Measurements from ENCODE around the gene RGS6.

The RGS6 gene

DNA sequence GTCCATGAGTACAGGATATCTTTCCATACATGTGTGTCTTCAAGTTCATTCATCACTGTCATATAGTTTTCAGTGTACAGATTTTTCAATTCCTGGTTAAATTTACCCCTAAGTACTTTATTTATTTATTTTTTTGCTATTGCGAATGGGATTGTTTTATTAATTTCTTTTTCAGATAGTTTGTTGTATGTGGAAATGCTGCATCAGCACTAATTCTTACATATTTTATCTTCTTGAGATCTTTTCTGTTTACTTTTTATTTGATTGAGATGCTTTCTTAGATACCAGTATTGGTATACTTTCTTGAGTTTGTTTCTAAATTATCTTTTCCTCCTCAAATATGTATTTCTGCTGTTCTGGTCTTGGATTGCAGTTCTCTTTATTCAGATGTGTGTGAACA is 148.9 kb downstream of the RGS6 start:
- DNase-seq (ENCODE audit: low read depth): no peak

DNA sequence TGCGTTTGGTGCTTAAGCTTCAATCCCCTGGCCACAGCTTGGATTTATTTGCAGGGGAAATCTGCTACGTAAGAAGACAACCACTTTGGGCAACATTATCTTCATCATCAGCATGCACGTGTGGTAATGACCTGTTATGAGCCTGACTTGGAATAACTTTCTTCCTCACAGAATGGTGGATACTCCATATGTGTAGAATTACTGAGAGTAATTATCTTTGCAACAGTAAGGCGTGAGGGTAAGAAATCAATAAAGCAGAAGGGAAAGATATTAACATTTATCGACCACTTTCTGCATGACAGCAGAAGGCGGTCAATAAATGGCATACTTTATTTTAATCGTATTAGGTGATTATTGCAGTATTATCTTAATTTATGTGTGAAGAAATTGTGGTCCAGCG is 152.7 kb downstream of the RGS6 start:
- DNase-seq (ENCODE audit: low read depth): no peak

DNA sequence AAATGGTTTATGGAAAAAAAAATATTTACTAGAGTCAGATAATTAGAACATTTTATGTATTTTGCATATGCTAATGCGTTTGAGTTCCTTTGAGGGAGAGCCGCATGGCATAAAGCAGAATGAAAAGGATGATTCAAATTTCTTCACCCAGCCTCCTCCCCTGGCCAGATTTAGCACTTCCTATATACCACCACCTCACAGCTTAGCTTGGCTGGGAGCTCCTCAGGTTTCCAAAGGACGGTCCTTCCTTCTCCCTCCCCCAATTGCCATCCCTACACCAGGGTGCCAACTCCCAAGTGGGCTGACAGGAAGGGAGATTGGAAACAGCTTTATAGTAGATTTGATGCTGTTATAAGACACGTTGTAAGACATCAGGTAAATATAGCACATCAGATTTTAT is 157.4 kb downstream of the RGS6 start:
- no peak for DNase-seq (ENCODE audit: low read depth)

DNA sequence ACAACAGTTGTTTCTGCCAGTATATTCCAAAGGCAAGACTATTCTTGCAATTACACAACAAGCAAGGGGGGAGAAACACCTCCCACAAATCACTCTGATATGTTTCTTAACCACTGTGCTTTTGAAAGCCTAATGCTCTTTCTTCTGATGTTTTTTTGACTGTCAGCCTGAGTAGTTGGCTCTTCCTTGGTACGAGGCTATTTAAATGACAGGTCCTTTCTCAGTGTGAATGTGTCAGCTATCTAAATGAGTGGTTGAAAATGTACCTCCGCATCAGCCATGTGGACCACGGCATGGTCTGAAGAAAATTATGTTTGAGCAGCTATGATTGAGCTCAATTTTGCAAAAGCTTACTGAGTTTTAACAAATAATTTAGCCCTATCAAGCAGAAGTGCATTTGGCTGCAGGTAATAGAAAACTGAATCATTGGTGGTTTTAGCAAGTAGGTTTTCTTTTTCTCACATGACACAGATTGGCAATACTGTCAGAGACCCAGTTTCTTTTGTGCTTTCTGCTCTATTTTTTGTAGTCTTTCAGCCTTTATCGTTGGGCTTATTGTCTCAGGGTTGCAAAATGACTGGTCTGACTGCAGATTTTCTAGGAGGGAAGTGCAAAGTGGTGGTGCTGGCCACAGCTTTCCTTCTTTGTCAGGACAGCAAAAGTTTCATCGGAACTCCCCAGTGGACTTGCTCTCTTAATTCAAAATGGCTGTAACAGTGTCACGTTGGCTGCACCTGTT is 162.8 kb downstream of the RGS6 start:
- DNase-seq (ENCODE audit: low read depth): no peak

DNA sequence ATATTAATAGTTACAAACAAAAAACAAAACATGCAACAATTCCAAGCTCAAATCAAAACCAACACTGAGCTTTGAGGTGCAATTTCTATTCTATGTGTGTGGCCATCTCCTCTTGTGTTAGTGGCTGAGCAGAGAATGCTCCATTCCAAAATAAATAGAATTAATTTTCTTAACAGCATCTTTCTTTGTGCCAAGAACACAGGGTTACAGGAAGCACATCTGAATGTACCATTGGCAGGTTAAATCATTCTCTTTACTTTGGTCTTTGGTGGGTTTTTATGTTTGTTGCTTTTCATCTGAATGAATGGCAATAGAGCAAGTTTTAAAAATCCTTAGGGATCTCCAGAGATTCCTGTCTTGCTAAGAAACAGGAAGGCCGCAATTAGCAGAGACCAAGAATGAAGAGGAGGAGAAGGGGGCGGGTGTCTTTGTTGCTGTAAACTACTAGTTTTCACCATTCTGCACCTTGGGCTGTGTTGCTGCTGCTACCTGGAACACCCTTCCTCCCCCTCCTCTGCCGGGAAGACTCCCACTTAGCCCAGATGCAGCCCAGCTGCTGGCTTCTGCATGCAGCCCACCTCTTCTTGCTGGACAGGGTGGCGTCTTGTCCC is 165.0 kb downstream of the RGS6 start:
- DNase-seq (ENCODE audit: low read depth): no peak

DNA sequence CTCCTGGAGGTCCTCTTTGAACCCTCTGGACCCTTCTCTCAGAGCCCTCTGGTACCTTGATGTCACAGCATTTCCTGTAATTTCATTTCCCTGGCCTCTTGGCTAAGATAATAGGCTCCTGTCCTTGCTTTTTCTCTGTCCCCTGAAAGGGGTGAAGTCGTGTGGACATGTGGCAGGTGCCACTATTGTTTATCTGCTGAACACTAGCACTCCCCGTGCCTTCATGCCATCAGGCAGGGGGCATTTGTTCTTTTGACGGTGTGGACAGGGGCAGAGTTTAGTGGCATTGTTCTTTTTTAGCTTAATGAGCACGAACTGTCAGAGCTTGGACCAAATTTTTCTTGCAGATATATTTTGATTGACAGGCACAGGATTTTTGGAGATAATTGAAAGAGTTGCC is 166.0 kb downstream of the RGS6 start:
- DNase-seq (ENCODE audit: low read depth): no peak

DNA sequence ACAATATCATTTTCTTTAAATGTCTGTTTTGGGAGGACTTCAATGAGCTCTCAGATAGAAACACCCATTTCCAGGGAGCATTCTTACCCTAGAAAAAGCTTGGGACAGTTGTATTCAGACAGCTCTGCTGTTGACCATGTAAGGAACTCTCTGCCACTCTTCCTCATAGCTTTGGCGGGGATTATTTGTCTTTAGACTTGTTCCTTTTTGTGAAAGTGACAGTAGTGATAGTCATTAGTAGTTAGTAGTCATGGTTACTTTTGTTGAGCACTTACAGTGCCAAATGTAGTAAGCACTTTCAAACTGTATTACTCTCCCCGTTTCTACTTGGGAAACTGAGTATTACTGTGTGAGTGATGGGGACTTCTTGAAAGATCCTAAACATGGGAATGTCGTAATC is 167.3 kb downstream of the RGS6 start:
- no peak for DNase-seq (ENCODE audit: low read depth)

DNA sequence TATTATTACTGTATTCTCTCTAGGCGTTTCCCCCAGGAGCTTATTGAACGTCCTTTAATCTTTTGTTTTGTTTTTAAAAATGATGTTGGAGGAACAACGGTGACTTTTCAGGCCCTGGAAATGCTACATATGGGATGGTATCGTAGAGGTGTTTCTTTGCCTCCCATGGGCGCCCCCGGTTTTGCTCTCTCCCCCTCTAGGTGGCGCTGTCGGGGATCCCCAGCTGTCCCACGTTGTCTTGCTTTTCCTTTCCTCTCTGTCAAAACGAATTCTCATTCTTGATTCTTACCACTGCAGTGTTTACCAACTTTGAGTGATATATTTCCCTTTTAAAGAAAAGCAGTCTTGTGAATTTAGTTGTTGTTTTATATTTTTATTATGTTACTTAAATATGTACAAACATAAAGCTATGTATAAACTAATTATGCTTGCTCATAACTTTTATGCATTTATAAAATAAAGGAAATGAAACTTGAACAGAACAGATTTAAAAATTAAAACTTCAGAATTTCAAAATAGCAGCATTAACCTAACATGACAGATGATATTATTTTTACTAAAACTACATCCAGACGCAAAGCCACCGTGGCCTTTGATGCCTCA is 171.9 kb downstream of the RGS6 start:
- DNase-seq (ENCODE audit: low read depth): no peak

DNA sequence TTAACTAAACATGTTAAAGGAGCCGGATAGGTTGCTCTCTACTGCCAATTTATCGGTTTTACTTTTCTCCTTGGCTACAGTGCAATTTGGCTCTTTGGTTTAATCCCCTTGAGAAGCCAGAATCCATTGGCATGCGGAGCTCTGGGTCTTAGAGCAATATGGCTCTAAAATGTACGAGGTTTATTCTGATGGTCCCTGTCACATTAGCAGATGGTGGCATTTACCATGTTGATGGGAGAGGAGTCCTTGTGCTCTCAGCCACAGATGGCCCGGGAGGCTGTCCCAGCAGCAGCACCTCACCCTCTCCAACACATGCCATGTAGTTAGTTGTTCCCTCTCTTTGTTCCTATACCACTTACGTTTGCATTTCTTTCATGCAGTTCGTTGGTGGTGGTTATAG is 179.7 kb downstream of the RGS6 start:
- no peak for DNase-seq (ENCODE audit: low read depth)

DNA sequence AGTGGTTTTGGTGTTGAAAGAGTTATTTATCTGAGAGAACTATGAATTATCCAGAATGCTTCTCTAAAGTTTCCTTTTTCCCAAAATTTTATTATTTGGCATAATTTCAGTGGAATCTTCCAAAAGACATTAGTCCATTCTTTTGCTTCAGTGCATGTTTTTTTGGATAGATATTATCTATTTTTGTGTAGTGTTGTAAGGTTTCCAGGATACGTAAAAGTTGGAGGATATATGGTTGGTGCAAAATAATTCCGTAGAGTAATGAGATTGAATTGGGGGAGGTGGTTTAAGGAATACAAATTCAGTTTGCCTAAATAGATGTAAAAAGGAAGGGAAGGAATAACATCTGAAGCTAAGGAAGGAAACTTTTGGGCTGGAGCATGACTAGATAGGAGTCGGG is 186.6 kb downstream of the RGS6 start:
- no peak for DNase-seq (ENCODE audit: low read depth)

DNA sequence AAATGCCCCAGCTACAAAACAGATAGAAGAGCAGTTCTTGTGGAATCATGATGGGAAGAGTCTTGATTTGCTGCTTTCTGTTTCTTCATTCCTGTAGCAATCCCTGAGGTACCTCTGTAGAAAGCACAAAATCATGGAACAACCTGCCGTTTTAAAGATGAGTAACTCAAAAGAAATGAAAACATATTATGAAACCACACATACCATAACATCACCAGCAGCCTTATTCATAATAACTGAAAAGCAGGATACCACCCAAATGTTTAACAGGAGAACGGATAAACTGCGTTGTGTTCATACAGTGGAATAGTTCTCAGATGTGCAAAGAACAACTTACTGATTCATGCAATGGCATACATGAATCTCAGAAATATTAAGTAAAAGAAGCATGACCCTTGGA is 188.1 kb downstream of the RGS6 start:
- DNase-seq (ENCODE audit: low read depth): no peak

DNA sequence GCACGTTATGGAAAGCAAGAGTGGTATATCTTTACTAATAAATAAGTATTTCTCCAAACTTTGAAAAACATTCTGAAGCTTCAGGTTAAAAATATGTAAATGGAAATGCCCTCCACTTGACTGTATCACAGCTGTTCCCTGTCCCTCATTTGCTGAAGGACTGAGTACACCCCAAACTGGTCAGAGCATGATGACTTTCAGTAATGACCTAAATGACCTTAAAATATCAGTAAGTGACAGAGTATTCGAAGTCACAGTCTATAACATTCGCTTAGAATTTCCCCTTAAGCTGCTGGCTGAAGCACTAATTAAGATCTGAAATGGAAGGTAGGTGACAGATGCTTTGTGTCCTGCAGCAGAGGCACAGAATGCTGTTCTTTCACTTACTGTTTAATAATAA is 191.5 kb downstream of the RGS6 start:
- no peak for DNase-seq (ENCODE audit: low read depth)

DNA sequence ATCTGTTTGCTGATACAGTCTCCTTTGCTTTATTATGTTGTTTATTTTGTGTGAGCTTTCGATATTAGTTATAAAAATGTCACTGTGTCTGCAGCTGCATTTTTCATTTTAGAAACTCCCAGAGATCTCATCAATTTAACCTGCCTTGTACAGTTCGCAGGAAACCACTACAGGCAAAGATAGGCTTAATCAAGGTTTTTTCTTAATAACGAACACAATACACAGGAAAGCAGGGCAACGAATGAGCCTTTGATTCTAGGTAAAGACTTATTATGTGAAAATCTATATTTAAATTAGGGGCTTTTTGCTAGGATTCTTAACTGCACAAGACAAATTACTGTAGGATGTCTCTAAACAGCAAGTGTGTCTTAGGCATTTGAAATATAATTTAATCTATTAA is 191.9 kb downstream of the RGS6 start:
- no peak for DNase-seq (ENCODE audit: low read depth)

DNA sequence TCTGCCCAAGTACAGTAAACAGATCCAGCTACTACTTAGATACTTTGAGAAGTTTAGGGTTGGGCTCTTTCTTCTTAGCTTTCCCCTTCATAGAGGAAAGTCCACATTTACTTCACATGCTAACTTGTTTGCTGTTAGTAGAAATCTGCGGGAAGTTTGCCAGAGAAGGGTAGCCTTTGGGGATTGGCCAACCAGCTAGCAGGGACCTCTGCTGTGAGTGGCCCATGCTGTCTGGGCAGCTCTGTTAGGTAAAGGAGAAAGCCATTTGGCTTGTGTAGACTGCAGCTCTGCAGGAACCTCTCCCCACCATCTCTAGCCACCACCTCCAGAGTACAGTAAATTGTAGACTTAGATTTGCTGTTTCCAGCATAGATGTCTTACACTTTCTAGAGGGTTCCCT is 193.9 kb downstream of the RGS6 start:
- DNase-seq (ENCODE audit: low read depth): no peak

DNA sequence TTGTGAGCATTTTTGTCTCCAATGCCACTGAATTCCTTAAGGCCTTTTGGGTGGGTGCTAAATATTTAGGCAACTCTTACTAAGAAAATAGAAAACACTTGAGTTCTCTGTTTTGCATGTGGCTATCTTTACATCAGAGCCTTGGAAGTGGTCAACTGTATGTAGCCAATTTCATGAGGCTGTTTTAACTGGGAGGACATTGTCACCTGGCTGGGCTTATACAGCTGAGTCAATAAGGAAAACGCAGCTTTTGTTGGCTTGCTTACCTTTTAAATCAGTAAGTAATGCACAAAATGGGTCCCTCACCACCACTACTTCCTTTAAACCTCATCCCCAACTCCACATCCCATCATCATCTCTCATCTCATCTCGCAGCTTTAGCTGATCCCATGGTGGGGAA is 194.3 kb downstream of the RGS6 start:
- DNase-seq (ENCODE audit: low read depth): no peak

DNA sequence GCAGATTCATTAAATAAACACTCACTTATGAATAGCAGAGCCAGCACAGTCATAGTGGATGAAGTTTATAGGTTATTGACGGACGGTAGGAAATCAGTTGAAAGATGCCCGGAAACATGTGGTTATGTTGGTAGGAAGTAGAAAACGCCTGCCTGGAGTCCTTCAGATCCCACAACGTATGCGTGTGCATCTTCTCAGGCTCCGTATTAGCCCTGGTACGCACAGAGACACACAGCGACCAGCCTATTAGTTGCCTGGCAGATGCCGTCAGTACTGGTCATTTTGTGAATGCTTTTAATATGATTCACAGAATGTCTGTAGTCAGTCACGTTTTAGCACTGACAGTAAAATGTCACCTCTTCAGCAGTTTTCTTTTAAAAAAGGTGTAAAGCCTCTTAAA is 196.4 kb downstream of the RGS6 start:
- DNase-seq (ENCODE audit: low read depth): no peak

DNA sequence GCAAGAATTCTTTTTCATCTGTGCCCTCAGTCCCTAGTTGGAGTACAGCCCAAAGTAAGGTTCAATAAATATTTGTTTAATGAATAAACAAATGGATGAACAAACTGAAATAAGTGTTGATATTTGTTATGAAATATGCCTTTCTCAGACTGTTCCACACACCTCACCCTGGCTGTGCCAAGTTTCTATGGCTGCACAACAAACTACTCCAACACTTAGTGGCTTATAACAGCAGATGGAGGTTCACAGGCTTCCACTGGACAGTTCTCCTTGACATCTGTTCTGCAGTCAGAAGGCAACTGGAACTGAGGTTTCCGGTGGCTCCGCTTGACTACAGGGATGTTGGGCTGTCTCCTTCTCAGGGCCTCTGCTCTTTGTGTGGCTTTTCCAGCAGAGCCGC is 197.1 kb downstream of the RGS6 start:
- DNase-seq (ENCODE audit: low read depth): no peak

DNA sequence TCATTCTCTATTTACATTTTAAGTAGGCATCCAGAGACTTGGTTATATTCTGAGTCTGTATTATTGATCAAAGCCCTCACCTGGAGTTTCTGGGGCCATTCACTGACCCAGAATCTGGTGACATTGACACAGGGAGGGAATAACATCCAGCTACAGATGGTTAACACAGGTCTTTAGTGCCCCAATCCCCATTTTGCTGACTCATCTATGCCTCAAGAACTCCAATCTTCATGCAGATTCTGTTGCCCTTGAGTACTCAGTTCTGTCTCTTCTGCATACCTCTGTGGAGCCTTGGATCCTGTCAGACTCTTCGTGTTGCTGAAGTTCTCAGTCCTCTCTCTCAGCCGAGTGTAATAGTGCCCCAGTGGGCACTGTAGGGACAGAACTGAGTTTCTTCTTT is 208.9 kb downstream of the RGS6 start:
- DNase-seq (ENCODE audit: low read depth): no peak

DNA sequence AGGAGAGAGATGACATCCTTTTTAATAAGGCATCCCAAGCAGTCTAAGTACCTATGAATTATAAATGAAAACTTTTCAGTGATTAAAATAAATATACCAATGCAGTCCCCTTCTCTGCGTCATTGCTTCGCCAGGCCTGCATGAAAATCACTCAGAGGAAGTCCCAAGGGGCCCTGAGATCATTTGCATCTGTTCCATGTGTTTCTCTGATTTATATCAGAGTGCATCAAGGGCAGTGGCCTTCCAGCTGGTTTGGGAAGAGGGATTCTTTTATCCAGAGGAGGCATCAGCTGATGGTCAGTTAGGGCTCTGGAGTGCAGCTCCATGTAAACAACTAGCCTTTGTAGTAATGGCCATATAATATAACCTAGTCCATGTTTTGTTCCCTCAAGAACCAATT is 210.1 kb downstream of the RGS6 start:
- DNase-seq (ENCODE audit: low read depth): no peak

DNA sequence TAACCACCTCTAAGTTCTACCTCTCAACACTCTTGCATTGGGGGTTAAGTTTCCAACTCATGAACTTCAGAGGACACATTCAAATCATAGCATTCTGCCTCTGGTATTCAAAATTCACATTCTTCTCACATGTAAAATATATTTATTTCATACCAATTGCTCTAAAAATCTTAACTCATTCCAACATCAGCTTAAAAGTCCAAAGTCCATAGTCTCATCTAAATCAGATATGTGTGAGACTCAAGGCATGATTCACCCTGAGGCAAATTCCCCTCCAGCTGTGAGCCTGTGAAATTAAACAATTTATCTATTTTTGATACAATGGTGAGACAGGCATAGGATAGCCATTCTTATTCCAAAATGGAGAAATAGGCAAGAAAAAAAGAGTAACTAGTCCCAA is 214.0 kb downstream of the RGS6 start:
- DNase-seq (ENCODE audit: low read depth): no peak

DNA sequence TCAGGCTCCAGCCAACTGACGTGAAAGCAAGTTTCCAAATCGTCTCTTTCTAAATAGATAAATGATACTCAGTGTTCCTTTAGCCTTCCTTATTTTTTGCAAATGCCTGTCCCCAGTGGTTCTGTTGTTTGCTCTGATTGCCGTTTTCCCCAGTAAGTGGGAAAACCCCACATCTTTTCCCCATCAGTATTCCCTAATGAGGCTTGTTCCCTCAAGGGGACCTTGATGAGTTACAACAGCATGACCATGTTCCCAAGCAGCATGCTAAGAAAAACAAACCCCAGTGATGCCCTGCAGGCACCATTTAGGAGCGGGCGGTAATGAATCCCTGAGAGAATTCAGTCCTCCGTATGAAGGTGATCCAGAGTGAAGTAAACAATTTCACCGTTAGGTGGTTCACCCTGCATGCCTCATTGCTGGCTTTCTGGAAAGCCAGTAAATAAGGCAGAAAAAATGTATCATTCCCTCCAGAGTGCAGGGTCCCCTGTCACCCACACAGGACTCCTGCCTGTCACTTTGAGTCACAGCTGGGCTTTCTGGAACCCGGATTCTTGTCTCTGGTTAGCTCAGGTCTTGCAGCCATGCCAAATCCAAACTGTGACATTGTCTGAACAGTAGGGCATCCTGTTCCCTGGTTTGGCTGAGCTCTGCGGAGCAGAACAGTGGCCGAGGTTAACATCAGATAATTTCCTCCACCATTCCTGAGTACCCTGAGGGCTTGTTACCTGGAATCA is 222.6 kb downstream of the RGS6 start:
- DNase-seq (ENCODE audit: low read depth): no peak

DNA sequence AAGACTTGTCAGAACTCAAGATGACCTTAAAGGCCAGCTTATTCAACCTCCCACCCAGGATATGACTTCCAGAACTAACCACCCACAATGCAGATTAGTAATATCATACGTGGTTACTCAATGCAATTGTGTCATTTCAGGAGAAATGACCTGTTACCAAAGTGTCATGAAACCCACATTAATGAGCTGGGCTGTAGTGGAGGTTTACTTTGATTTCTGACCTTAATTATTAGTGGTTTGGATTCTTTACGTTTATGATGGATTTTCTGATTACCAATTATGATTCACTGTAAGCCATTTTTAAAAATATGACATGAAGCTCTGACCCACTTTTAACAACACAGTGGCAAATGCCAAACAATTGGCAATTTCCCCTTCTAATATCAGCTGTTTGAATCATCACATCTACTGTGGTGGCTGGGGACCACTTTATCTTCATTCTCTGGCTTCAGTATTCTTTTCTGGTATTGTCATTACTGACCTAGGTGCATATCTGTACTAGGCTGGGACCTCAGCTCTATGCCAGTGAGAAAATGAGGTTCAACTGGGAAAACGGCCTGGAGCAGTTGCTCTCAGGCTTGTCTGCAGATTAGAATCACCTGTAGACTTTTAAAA is 223.3 kb downstream of the RGS6 start:
- no peak for DNase-seq (ENCODE audit: low read depth)

All from T follicular helper cell (primary cell).